COLO829 (cell line): ENCODE measurements around the gene FTSJ1.
A peak's percentile ranks its signal among the peaks of the same experiment; 100 is the strongest.
"Not testable (repeated sequence)": the region's sequence is repeated elsewhere in the genome, so short reads cannot be mapped to it uniquely, and the experiment has no call there.

Experiments used
- DNase-seq: peaks from one replicate; pipeline ENCODE4 v3.0.0; 2012; ENCODE audit warnings: low spot score

The FTSJ1 gene

DNA sequence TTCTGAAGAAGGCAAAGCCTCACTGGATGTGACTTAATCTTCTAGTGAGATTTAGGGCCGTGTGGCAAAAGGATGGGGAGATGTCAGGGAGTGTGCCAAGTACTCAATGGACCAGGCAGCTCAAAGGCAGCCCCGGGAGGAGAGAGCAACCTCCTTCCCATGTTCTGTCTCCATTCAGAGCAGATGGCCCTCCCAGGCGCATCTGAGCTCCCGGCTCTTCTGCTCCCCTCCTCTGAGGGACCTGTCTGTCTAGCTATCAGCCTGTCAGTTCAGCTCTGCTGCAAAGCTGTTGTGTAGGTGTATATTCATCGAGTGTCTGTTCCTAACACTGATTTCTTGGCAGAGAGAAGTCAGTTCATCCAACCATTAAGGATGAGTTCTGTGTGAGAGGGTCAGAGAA lies 21.9 kb downstream of the FTSJ1 start:
- no peak for DNase-seq

DNA sequence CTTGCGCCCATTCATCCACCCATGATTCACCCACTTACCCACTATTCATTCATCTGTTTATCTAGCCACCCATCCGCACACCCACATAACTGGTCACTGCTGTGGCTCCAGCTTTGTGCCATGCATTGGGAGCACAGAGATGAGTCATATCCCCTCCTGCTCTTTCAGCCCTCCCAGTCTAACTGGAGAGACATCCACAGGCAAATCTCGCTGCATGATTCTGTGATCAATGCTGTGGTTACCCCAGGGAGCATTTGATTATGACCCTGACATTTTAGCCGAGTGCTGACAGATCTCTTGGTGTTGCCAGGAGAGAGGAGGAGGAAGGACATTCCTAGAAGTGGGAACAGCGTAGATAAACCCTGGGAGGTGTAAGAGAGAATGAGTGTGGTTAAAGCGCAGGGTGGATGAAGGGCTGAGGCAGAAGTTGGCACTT lies 22.4 kb downstream of the FTSJ1 start:
- DNase-seq = peak; percentile 69

DNA sequence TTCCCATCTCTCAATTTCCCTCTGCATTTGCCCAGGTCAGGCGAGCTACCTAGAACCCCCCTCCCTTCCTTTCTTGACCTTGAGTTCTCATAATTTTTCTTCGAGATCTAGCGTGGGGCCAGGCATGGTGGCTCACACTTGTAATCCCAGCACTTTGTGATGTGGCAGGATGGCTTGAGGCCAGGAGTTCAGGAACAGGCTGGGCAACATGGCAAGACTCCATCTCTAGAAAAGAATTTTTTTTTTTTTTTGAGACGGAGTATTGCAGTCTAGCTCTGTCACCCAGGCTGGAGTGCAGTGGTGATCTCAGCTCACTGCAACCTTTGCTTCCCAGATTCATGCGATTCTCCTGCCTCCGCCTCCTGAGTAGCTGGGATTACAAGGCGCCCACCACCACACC lies 28.3 kb downstream of the FTSJ1 start:
- DNase-seq = no peak

DNA sequence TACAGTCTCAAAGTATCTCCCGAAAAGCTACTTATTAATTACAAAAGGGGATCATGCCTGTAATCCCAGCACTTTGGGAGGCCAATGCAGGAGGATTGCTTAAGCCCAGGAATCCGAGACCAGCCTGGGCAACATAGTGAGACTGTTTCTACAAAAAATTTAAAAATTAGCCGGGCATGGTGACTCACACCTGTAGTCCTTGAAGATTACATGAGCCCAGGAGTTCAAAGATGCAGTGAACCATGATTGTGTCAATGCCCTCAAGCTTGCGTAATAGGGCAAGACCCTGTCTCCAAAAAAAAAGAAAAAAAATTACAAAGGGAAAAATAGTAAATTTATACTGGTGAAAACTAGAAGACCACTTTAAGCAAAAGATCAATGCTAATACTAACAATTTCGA lies 29.5 kb downstream of the FTSJ1 start:
- no peak for DNase-seq

DNA sequence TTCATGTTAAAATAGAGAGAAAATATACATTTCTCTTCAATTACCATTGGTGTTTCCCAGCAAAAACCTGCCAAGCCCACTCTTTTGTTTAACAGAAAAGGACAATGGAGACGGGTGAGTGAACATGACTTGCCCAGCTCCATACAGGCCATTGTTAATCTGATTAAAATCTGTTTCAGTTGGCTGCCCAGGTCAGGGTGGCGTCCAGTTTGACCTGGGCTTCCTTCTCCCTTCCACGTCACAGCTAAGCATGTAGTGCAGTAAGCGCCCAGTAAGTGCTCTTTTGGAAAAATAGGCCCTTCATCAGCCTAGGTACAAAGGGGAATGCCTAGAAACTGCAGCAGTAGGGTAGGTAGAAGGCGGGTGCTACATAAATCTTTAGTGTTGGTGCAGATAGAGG lies 31.2 kb downstream of the FTSJ1 start:
- DNase-seq = no peak

DNA sequence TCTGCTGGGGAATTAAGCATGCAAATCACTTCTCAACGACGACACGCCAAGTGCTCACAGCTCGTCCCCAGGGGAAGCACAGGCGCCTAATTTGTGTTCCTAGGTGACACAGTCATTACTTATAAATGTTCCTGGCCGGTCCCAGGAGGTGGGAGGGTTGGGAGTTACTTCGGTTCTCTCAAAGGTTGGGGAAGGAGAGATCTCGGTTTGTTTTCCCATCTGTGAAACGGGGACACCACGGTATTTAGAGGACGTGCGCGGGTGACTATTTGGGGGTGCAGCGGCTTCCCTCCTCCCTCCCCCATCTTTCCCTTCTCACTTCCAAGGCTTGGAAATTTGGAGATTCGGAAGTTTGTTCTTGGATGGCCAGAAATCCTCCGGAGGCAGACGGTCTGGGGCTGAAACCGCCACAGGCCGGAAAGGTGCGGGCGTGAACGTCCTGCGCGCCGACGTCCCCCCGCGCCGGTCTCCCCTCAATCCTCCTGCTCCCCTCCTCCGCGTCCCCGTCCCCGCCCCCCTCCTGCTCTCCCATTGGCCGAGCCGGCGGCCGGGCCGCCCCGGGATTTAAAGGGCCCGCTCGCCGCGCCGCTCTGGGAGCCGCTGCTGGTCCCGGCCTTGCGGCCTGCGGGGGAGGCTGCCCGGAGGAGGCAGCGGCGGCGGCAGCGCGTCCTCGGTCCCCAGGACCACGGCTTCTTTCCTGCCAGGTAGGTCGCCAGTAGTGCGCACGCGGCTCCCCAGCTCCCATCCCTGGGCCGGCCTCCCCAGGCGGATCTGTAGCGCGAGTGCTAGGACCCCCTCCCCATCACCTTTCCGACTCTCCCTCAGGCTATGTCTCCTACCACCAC lies 32.6 kb downstream of the FTSJ1 start, which contains the start of gene PORCN:
TSS of gene PORCN (plus strand) at position 593 of the 845 bp plus-strand sequence. CDS start 829 bp downstream, outside the sequence.
- DNase-seq = peak; percentile 28

DNA sequence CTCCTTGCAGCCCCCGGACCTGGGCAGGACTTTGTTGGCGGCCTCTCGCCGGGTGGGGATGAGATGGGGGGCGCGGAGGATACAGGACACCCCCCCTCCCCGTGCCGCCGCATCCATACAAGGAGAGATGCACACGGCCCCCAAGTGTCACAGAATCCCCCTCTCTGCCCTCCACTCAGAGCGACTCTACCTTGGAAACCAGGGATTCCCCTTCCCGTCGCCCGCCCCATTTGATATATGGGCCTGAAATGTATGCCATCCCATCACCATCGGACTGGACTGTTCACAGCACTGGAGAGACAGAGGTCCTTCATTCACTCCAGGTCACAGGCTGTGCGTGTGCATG lies 33.2 kb downstream of the FTSJ1 start:
- no peak for DNase-seq

DNA sequence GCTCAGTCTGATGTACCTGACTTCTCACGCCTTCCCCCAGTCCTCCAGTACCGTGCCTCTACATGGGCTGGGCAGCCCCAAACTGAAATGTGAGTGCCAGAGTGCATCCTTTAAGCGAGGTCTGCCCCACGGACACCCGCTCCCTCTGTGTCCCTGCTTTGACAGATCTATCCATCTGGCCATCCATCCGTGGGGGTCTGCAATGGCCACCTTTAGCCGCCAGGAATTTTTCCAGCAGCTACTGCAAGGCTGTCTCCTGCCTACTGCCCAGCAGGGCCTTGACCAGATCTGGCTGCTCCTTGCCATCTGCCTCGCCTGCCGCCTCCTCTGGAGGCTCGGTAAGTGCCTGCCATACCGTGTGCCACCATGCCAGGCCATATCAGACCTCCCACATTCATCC lies 33.6 kb downstream of the FTSJ1 start:
- no peak for DNase-seq

DNA sequence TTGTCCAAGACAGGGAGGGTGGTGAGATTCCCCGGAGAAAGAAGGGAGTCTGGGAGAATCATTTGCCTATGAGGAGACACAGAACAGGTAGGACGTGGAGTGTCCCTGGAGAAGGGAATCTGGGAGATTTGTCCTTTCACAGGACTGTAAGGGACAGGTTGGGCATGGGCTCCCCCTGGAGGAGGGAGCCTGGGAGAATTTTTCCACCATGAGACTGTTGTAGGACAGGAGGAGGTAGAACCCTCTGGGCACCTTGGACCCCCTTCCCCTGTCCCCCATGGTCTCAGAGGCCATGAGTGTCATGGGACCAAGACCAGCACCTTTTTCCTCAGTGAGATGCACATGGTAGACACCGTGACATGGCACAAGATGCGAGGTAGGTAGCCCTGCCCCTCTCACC lies 35.6 kb downstream of the FTSJ1 start:
- no peak for DNase-seq

DNA sequence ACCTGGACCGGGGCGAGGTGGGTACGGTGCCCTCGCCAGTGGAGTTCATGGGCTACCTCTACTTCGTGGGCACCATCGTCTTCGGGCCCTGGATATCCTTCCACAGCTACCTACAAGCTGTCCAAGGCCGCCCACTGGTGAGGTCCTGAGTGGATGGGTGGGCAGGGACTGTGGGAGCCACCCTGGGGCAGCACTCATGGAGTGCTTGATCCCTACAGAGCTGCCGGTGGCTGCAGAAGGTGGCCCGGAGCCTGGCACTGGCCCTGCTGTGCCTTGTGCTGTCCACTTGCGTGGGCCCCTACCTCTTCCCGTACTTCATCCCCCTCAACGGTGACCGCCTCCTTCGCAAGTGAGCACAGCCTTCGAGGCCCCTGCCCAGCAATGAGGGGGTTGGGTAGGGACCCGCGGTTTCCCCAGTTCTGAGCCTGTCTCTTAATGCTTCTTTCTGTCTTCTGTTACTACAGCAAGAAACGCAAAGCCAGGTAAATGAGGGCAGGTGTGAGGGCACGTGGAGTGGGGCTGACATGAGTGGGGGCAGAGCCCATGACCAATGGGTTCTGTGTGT lies 36.5 kb downstream of the FTSJ1 start:
- no peak for DNase-seq

DNA sequence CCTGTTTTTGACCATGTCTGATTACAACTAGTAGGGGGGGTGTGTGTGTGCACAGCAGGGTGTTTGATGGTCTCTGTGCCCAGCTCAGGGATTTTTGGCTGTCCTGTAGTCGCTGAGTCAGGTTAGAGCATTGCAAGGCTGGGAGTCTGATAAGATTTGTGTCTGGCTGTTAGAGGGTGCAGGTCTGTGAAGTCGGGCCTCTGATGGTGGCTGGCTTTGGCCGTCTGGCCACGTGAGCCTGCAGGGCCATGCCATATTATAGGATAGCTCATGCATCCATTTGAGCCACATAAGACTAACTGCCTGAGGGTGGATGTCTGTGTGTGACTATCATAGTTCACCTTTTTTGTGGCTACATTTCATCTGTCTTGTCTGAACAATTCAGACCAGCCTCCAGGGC lies 37.7 kb downstream of the FTSJ1 start:
- DNase-seq = no peak

DNA sequence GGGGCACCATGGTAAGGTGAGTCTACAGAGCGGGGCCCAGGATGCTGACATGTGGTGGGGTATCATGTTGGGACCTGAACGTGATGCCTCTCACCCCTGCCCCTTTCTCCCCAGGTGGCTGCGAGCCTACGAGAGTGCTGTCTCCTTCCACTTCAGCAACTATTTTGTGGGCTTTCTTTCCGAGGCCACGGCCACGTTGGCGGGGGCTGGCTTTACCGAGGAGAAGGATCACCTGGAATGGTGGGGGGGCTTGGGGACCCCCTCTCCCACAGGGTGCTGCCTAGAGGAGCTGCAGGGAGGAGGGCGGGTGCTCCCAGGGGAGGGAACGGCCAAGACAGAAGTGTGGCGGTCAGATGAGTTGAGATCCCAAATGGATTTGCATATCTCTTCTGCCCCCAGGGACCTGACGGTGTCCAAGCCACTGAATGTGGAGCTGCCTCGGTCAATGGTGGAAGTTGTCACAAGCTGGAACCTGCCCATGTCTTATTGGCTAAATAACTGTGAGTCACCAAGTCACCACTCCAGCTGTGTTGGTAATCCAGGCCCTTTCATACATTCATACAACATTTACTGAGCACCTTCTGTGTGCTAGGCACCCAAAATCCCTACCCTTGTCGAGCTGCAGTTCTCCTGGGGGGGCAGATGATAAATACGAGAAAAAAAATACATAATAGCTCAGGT lies 38.3 kb downstream of the FTSJ1 start:
- no peak for DNase-seq

DNA sequence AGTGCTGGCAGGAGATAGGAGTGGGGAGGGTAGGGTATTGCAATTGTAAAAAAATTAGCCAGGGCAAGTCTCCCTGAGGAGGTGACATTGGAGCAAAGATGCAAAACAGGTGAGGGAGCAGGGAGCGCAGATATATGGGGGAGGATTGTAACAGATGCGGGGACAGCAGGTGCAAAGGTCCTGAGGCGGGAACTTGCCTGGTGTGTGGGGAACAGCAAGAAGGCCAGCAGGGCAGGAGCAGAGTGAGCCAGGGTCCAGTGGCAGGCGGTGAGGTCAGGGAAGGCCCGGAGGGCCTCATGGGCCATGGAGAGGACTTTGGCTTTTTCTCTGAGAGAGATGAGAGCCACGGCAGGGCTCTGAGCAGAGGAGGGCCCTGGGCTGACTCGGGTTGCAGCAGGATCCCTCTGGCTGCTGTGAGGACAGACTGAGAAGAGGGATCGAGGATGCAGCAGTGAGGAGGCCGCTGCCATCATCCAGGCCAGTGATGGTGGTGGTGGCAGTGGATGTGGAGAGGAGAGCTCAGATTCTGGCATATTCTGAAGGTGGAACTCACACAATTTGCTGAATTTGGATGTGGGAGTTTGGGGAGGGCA lies 39.0 kb downstream of the FTSJ1 start:
- no peak for DNase-seq

DNA sequence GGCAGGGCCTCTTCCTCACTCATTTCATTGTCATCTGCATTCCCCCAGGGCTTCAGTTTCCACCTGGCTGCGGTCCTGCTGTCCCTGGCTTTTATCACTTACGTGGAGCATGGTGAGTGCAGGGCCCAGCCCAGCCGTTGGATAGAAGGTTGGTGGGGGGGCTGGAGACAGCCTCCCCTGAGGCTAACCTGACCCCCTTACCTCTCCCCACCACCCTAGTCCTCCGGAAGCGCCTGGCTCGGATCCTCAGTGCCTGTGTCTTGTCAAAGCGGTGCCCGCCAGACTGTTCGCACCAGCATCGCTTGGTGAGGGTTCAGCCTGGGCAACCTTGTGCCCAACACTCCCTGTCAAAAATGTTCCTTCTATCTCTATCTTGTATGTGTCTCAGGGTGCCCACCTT lies 39.8 kb downstream of the FTSJ1 start:
- DNase-seq = no peak

DNA sequence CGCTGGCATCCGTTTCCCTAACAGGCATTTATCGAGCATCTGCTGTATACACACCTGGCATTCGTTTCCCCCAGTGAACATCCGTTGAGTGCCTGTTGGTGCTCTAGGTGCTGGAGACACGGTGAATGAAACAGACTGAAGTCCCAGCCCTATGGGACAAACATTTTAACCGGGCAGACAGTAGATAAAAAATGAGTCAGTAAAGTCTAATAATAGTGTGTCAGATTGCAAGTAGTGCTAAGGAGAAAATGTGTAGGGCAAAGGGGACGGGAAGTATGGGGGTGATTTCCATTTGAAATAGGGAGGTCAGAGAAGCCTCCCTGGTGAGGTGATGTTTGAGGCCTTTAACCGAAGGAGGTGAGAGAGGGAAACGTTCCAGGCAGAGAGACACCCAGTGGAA lies 40.3 kb downstream of the FTSJ1 start:
- DNase-seq = no peak

DNA sequence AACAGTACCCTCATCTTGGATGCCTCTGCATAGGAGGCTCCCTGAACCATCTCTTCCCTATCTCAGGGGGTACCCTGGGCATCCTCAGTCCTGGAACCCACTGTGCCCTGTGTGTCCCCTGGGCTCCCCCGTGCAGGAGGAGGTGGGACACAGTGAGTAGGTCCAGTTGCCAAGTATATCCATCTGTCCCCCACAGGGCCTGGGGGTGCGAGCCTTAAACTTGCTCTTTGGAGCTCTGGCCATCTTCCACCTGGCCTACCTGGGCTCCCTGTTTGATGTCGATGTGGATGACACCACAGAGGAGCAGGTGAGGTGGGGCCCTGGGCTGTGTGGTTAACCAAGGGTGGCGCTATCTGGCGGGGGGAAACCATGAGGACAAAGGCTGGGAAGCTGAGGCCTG lies 41.0 kb downstream of the FTSJ1 start:
- DNase-seq = no peak

DNA sequence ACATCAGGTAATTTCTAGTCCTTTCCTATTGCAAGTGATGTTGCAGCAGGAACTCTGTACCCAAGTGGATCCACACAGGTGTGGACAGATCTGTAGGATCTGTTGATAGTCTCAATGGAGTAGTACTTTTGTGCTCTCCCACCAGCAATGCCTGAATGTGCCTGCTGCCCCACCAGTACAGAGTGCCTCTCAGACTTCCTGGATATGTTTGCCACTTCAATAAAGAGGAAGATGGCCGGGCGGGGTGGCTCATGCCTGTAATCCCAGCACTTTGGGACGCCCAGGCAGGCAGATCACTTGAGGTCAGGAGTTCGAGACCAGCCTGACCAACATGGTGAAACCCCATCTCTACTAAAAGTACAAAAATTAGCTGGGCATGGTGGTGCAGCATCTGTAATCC lies 43.5 kb downstream of the FTSJ1 start:
- DNase-seq = not testable (repeated sequence)

DNA sequence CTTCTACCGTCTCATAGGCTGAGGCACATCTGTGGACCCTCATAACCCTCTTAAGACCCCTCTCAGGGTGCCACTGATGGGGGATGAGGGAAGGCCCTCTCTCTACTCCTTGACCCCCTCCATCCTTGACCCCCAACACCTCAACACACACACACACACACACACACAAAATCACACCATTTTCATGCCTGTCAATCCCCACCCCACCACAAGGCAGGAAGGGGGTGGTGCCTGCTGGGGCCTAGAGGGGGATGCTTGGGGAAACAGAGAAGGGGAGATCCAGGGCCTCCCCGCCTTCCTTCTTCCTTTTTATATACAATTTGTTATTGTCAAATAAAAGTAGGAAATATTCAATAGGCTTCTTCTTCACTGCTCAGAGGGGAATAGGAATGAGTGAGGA lies 44.5 kb downstream of the FTSJ1 start:
- DNase-seq = no peak

DNA sequence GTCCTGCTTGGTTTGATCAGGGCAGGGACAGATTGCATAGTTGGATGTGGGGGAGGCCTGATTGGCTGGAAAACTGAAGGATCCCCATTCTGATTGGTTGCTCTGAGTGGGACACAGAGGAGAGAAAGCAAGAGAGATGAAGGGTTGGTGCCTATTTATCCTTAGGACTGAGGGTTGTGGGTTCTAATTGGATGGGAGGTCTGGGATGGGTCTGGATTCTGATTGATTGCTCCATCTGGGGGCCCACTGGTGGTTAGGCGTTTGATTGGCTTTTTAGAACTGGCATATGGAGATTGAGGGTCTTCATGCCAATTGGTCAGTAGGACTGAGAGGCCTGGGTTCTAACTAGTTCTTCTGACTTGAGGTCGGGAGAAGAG lies 45.0 kb downstream of the FTSJ1 start:
- DNase-seq = no peak

DNA sequence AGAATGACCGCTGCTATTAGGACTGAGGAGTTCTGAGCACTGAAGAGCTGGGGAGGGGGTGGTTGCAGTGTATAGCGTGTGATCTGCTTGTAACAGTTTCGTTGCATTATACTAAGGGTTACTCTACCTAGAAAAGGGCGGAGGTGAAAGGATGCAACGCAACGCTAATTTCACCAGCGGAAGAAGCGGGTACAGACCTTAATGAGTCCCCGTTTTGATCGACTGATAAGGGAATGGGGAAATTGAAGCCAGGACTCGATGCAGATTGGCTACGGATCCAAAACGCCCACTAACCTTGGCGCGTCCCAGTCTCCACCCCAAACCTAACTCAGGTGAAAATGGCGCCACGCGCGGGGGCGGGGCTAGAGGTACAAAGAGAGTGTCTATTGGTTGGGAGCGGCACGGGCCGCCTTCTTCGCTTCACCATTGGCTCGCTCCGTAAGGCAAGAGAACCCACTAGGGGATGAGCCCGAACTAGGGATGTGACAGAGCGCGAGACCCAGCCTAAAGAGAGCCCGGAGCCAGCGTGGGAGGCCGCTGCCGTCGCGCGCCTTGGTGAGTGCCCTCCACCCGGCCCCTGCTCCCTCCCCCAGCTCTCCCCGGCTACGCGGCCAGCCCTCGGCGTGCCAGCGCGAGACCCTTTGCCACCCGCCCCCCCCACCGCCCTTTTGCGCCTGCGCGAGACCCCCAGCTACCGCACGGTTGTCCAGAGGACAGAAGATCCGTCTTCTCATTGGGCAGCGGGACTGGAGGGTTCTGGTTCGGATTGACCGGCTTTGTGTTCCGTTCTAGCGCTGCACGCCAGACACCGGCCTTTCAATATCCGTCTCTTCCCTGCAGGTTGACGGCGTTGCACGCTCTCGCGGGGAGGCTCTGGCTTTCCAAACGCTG lies 45.6 kb downstream of the FTSJ1 start, which contains the start of gene EBP:
TSS of gene EBP (plus strand) at position 456 of the 891 bp plus-strand sequence. CDS start 1,964 bp downstream, outside the sequence.
- DNase-seq = peak; percentile 91

DNA sequence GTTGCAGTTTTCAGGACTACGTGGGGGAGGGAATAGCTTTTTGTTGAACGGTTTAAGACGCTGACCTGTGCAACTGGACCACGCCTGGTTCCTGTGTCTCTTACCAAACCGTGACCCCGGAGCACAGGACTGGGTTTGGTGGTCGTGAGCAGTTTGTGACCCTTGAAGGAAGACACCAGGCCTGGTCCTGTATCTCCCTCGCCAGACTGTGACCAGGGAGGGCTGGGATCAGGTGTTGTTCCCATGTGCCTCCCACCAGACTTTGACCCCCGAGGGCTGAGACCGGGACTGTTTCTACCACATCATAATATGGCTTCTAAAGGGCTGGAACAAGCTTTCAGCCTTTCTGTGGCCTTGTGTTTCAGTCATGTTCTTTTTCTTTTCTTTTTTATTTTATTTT lies 46.3 kb downstream of the FTSJ1 start:
- no peak for DNase-seq

DNA sequence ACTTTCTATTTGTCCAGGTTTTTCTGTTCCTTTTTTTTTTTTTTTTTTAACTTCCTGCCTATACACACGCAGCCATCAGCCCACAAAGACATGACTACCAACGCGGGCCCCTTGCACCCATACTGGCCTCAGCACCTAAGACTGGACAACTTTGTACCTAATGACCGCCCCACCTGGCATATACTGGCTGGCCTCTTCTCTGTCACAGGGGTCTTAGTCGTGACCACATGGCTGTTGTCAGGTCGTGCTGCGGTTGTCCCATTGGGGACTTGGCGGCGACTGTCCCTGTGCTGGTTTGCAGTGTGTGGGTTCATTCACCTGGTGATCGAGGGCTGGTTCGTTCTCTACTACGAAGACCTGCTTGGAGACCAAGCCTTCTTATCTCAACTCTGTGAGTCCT lies 47.7 kb downstream of the FTSJ1 start:
- DNase-seq = no peak
